ENCODE results near the gene PKN1.
A peak's percentile ranks its signal among the peaks of the same experiment; 100 is the strongest.

Gene PKN1

DNA sequence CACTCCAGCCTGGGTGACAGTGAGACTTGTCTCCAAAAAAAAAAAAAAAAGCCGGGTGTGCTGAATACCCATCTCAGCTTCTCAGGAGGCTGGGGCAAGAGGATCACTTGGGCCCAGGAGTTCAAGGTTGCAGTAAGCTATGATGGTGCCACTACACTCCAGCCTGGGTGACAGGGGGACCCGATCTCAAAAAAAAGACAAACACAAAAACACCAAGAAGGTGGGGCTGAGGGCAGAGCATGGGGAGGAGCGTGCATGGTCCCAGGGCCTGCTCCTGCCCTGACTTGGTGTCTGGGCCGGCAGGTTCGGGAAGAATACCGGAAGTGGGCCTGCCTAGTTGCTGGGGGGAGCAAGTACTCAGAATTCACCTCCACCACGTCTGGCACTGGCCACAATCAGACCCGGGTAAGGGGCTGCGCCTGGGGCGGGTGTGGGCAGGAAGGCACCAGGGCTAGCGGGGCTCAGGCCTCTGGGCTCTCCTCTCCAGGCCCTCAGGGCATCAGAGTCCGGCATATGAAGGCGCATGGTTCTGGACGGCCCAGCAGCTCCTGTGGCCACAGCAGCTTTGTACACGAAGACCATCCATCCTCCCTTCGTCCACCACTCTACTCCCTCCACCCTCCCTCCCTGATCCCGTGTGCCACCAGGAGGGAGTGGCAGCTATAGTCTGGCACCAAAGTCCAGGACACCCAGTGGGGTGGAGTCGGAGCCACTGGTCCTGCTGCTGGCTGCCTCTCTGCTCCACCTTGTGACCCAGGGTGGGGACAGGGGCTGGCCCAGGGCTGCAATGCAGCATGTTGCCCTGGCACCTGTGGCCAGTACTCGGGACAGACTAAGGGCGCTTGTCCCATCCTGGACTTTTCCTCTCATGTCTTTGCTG, 25.3 kb upstream of the PKN1 start:
- no peak for DNase-seq

DNA sequence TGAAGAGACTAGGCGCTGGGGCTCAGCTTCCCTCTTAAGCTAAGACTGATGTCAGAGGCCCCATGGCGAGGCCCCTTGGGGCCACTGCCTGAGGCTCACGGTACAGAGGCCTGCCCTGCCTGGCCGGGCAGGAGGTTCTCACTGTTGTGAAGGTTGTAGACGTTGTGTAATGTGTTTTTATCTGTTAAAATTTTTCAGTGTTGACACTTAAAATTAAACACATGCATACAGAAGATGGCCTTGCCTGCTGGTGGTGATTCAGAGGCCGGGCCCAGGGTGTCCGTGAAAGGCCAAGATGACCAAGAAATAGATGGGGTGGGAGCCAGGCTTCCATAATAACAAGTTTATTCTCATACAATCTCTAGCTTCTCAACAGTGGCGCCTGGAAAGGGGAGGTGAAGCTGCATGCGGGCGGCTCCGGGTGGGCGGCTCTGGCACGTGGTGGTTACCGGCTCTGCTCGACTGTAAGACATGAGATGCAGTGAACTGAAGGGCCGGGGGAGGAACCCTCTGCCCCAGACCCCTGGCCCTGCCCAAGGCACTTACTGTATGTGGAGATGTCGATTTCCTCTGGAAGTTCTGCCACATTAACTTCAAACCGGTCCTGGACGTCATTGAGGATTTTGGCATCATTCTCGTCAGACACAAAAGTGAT, 24.5 kb upstream of the PKN1 start:
- DNase-seq: no peak

DNA sequence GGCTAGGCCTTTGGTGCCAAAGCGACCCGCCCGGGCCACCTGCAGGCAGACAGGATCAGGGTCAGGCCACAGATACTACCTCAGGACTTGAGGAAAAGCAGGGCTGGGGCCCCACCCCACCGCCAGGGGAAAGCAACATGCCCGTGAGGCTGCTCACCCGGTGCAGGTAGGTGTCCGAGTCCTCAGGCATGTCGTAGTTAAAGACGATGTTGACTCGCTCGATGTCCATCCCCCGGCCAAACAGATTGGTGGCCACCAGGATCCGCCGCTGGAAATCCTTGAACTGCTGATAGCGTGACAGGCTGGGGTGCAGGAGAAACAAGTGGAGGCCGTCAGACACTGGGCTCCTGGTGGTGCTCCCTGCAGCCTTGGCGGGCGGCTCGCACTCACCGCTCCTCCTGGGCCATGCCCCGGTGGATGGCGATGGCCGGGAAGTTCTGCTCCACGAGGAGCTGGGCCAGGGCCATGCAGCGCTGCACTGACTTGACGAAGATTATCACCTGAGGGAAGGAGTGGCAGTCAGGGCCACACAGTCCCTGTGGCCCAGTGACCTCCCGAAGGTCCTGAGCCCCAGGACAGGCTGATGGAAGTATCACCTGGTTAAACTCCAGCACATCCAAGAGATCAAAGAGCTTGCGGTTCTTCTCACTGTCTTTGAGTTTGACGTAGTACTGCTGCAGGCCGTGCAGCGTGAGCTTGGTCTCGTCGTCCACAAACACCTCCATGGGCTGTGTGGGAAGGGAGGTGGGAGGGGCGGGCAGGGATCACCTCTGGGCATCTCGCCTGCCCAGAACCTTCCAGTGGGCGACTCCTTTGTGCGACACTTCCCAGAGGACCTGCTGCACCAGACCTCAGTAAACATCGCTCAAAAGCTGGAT, 23.7 kb upstream of the PKN1 start:
- DNase-seq: no peak

DNA sequence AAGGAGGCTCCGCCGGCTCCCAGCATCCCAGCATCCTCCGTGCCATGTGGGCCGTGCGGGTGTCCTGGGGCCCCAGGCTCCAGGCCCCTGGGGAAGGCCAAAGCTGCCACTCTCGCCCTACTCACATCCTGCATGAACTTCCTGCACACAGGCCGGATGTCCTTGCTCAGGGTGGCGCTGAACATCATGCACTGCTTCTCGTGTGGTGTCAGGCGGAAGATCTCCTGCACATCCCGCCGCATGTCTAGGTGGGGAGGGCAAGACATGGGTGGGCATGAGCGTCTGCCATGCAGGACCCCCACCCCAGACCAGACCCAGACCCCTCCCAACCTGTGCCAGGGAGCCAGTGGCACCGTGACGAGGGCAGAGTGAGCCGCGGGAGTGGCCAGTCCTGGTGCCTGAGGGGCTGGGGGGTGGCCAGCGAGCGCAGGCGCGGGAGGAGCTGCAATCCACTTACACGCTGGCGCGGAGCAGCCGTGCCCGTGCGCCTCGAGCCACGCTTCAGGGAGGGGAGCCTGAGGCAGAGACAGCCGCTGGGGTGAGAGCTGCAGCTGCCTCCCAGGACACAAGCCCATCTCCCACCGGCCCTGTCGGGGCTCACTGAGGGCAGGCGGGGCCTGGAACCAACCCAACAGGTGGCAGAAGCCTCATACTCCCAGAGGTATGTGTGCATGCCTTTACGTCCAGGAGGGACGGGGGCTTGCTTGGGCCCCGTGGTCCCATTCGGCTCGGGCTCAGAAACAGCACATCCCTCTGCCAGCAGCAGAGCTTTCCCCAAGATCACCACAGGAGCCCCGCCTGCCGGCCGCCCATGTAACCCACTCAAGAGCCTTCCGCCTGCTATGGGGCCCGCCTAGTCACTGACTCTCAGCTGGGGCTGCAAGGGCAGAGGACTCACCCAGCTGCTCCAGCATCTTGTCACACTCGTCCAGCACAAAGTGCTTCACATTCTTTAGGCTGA, 22.7 kb upstream of the PKN1 start:
- no peak for DNase-seq

DNA sequence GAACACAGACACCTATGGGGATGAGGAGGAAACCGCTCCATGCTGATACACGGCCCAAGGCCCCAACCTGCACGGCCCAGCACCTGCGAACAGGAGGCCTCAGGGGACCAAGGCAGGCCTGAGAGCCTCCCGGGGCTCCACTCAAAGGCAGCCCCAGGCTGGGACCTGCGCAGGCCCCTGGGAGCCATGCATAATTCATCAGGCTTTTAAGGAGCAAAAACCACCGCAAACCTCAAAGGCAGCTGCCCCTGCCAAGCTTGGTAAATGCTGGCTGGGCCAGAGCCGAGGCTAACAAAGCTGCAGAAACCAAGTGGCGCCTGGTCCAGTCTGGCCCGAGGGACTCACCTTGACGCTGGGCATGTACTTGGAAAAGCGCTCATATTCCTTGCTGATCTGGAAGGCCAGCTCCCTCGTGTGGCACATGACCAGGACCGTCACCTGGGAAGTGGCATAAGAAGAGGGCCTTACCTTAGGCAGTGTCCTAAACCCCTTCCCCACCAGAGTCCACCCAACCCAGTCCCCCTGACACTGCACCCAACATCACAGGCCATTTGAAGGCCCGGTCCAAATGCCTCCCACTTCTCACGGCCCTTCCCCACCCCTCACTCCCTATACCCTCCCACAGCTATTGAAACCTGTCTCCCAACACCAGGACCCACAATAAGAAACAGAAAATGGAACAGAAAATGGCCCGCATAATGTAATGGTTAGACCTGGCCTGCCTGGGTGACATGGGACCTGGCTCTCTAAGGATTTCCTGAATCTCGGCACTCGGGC, 21.8 kb upstream of the PKN1 start:
- DNase-seq: no peak

DNA sequence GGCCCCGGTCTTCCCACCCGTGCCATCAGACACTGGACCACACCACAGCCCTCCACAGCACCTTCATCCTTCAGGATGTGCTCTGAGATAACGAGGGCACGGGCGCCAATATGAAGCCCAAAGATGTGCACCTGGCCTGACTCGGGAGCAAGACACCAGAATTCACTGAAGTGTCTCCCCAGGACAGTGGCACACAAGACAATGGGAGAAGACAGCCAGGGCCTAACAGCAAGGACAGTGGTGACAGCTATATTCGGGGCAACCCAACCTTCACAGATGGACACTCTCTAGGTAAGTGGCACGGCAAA, 21.2 kb upstream of the PKN1 start:
- no peak for DNase-seq

DNA sequence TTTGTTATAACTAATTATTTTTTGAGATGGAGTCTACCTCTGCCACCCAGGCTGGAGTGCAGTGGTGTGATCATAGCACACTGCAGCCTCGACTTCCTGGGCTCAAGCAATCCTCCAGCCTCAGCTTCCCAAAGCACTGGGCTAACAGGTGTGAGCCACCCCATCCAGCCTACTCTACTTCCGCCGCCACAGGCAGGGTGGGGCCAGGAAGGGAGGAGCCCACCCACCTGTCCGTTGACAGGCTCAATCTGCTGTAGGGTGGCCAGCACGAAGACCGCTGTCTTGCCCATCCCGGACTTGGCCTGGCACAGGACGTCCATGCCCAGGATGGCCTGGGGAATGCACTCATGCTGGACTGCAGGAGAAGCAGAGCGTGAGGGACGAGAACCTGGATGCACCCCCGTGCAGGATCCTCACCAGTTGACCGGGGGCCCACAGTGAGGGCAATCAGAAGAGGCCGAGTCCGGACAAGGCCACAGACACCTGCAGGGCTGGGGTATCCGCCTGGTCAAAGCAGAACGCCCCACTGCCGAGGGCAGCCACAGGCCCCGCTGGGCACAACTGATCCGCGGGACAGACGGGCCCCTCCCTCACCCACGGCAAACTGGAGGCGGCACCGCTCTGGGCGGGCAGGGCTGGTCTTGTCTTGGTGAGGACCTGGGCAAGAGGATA, 20.6 kb upstream of the PKN1 start:
- no peak for DNase-seq

DNA sequence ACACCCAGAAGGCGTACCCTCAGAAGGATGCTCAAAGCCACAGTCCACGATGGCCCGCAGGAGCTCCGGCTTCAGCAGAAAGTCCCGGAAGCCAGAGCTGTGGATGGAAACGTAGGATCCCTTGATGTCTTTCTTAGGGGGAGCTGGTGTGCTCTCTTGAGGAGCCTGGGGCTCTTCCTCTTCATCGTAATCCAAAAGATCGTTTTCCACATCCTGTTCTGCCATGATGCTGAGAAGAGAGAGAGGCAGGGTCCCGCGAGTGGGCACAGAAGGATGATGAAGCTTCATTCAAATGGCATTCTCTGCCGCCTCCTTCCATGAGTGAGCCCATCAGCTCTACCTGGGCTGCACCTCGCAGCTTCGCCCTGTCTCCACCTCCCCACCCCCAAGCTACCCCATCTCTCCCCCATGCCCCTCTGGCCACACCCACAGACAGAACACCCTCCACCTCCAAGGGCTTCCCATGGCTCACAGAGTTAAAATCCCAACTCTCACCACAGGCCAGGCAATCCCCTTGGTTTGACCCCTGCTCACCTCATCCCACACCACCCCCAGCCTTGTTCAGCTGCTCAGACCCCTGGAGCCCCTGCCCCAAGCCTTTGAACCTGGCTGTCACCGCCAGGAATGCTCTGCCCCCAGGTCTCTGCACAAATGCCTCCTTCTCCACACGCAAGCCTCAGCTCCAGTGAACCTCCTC, 20.0 kb upstream of the PKN1 start:
- DNase-seq: no peak

DNA sequence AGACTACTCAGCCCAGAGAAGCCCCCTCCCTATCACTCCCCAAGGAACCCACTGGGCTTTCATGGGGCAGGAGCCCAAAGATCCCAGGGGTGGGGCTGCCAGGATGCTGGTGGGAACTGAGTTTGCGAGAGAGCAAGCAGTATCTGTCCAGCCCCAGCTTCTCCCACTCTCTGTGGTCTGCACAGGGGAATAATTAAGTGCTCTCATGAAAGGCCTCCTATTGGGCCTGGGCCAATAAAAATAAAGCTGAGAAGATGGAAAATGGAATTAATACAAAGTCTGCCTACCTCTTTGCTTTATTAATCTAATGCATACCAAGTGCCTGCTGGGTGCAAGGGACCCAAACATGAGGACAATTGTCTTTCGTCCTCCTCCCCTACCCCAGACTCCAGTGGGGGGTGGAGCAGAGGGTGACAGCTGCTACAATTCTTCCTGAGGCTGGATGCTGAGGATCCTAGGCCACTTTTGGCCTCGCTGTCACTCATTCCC, 19.4 kb upstream of the PKN1 start:
- DNase-seq: no peak

DNA sequence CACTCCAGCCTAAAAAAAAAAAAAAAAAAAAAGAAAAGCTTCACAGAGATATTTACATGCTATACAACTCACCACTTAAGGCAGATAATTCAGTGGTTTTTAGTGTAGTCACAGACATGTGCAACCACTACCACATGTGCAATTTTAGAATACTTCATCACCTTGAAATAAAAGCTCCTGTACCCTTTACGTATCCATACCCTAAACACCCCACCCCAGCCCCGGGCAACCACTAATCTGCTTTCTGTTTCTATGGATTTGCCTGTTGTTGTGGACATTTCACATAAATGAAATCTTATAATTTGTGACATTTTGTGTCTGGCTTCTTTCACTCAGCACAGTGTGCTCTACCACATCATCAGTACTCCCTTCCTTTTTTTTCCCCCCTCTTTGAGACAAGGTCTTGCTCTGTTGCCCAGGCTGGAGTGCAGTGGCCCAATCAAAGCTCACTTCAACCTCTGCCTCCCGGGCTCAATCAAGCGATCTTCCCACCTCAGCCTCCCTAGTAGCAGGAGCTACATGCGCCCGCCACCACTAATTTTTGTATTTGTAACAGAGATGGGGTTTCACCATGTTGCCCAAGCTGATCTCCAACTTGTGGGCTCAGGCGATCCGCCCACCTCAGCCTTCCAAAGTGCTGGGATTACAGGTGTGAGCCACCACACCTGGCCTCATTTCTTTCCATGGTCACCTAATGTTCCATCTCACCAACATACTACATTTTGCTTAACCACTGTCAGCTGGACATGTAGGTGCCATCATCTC, 18.0 kb upstream of the PKN1 start:
- DNase-seq: no peak

DNA sequence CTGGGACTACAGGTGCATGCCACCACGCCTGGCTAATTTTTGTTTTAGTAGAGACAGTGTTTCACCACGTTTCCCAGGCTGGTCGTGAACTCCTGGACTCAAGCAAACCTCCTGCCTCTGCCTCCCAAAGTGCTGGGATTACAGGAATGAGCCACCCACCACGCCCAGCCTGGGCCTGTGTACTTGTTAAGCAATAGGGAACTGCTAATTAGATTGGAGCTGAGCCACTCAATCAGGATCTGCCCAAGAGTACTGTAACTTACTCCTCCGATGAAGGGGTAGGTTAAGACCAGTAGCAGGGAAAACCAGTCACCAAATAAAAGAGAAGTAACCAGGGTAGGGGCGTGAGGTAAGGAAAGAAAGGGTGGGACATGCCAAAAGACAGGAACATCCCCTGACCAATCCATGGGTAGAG, 16.3 kb upstream of the PKN1 start:
- no peak for DNase-seq

DNA sequence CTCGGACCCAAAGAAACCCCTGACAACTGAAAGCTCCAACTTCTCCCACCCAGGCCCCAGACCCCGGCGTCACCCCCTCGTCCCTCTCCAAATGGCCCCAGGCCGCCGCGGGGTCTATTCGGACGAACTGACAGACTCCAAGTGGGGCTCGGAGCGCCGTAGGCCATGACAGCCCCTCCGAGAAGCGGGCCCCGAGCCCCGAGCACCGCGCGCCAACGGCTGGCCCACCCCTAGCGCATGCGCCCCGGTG, 14.3 kb upstream of the PKN1 start:
- no peak for DNase-seq

DNA sequence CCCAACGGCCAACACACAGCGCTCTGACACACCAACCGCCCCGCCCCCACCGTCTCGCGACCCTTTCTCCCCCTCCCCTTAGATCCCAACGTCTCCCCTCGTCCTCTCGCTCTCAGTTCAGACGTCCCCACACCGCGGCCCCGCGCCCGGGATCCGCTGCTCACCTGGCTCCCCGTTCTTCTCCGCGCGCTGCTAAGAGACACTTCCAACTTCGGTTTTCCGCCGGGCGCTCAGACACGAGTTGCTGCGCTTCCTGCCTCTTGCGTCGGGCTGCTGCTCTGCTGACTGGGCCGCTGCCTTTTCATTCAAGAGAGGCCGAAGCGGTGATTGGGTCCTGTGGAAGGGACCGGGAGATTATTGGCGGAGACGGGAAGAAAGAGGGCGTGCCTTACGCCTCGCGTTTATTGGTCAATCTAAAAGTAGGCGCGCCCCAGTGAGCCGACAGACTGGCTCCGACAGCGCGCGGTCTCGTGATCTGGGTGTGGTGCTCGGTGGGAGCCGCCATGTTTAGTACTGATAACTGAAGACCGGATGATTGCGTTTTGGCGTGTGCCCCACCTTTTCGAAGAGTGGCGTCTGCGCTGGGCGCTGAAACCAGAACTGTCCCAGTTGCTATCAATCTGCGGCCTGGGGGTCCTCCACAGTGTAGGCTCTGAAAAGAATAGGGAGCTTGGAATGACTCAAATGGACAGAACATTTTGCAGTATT, 13.8 kb upstream of the PKN1 start, which contains the start of gene DDX39A:
TSS of gene DDX39A (minus strand) at position 236 of the 708 bp plus-strand sequence. CDS start 6,121 bp downstream, outside the sequence.
- DNase-seq: peak; percentile 97

DNA sequence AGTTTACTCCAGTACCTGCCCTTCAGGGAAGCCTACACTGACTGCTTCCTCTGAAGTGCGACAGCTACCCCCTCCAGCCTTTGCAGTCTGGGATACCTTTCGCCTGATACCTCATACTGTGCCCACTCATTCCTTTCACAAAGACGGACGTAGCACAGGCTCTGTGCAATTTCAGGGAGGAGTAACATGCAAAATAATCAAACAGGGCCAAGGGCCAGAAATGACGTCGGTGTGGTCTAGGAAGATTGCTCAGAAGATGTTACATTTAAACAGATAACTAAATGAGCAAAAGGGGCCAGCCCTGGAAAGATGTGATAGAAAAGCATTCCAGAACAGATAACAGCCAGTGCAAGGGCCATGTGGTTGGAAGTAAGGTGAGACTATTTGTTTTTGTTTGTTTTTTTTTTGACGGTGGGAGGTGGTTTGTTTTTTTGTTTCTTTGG, 7.4 kb upstream of the PKN1 start:
- DNase-seq: no peak

DNA sequence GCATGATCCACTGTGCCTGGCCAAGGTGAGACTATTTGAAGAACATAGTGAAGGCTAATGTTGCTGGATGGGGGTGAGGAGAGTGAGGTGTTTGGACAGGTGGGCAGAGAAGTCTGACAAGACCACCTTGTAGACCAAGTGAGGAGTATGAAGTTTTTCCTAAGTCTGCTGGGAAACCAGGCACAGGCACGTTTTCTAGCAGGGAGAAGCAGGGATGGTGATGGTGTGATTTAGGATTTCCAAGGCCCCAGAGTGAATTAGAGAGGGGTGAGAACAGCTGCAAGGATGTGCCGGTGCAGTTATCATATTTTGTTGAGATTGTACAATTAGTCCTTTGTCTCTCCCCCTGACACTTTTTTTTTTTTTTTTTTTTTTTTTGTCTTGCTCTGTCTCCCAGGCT, 5.6 kb upstream of the PKN1 start:
- no peak for DNase-seq

DNA sequence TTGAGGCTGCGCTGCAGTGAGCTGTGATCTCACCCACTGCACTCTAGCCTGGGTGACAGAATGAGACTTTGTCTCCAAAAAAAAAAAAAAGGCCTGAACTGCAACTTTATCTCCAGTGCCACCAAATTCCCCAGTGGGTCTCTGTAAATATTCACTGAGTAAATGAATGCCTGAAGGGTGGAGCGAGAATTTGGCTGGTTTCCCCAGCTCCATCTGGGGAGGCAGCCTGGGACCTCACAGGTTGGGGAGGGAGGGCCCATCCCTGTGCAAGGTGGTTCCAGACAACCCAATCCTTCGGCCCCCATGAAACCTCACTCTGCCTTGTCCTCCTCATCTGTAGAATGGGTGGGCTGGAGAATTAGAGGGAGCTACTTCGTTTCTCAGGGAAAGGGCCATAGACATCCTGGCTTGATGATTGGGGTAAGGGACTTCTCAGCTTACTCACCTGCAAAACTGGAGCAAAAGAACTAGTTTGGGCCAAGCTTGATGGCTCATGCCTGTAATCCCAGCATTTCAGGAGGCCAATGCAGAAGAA, 4.2 kb upstream of the PKN1 start:
- DNase-seq: no peak

DNA sequence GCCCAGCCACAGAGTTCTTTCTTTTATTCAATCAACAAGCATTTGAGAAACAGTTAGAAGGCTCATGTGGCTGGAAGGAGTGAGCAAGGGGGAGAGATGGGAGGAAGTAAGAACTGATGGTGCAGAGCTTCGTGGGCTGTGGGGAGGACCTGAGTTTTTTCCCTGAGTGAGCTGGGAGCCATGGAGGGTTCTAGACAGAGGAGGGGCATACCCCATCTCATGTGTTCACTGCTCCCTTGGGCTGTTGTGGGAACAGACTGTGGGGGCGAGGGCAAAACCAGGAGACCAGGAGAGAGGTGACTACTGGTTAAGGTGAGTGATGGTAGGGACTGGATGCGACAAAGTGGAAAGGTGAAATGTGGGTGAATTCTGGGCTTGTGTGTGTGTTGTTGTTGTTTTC, 2.4 kb upstream of the PKN1 start:
- no peak for DNase-seq

All from NK-92 treated with Interleukin-12 subunit alpha and Interleukin-12 subunit beta, amount 100 ng/mL, for 24 hours (cell line).